Fibroblast of mammary gland (primary cell): ENCODE data around the gene CAPZA2.

Experiments used
- DNase-seq: peaks from one replicate; pipeline ENCODE4 v3.0.0-alpha.2; 2010; ENCODE audit warnings: low read depth
- H3K4me3 ChIP-seq: 2 replicates; pipeline ENCODE4 v1.5.1; 2011; ENCODE audit warnings: low read depth, mild to moderate bottlenecking, low read length, moderate library complexity; ENCODE audit not compliant: control insufficient read depth
- CTCF ChIP-seq: conservative IDR thresholded peaks from 2 replicates; pipeline ENCODE4 v1.5.1; 2011; ENCODE audit warnings: low read depth, low read length, inconsistent platforms; ENCODE audit not compliant: control insufficient read depth, insufficient read depth

Gene CAPZA2

DNA sequence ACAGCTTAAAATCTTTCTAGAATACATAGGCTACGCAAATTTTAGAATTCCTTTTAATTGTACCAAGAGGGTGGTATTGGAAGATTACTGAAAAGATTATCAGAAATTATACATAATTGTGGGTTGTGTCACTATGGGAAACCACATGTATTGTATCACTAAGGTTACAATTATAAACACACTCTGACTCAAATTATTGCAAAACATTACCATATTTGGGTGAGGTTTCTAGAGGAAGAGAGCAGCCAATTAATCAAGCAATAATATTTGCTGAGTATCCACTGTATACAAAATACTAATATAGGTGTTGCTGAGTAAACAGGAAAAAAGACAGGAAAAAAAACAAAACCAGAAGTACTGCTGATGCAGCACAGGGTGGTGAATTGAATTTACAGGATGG, 3.1 kb upstream of the CAPZA2 start:
- H3K4me3 ChIP-seq: no peak overlapping the region
- peak; percentile 82 for DNase-seq
- TF ChIP-seq CTCF: no peak

GRCh38 chr7:116861717-116862116, 670 bp upstream of the CAPZA2 start:
- TF ChIP-seq CTCF: no peak
- H3K4me3 ChIP-seq: no peak overlapping the region
- no peak for DNase-seq

DNA sequence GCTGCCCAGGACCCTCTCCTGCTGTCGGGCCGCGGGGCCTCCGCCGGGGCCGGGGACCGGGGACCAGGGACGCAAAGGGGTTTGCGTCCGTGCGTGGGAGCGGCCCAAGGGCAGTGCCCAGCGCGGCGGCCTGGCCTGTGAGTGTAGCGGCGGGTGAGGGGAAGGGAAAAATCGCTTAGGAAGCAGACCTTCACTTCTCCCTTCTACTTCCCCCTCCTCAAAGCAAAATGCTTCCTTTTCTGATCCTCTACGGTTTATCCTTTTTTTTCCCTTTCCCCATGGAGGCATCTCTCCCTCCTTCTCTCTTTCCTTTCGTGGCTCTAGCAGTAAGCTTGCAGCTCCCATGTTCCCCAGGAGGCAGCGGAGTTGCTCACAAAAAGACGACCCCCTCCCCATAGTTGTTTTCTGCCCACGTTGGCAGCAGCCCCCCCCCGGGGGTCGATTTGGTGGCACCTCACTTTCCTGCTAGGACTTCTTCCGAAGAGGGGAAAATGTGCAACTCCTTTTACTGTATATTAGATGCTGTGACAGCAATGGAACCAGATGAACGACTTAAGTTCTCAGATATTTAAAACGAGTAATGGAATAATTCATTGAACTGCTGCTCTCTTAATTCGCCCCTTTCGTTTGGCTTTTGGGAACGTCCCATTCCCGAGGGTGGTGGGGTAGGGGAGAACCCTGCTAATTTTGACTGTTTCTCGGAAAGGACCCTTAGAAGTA, 724 bp downstream of the CAPZA2 start:
- TF ChIP-seq CTCF: peak; percentile 10
- peak; percentile 22 for DNase-seq
- H3K4me3 ChIP-seq: peak overlapping the region; percentile 87

DNA sequence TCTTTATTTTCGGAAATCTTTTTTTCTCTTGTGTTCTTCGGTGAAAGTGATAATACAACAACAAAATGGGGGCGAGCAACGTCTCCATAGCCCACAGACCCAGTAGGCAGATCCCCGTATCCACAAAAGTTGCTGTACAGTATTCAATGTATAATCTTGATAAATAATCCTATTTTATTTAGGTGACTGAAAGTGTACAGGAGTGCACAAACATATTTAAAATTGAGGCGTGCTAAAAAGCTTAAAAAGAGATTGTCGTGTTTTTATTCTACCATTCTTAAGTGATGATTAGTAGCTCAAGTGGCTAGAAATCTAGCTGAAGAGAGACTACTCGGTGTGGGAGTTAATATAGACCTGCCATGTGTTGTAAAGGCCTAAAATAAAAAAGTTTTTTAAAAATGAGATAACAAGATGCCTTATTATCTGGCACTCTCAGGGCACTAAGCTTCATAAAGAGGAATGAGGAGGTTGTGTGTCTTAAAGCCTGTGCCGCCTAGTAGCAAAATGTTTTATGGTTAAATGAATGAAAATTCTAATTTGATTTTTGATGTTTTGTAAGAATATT, 1.6 kb downstream of the CAPZA2 start:
- DNase-seq: no peak
- TF ChIP-seq CTCF: no peak
- H3K4me3 ChIP-seq: peak overlapping the region; percentile 87

DNA sequence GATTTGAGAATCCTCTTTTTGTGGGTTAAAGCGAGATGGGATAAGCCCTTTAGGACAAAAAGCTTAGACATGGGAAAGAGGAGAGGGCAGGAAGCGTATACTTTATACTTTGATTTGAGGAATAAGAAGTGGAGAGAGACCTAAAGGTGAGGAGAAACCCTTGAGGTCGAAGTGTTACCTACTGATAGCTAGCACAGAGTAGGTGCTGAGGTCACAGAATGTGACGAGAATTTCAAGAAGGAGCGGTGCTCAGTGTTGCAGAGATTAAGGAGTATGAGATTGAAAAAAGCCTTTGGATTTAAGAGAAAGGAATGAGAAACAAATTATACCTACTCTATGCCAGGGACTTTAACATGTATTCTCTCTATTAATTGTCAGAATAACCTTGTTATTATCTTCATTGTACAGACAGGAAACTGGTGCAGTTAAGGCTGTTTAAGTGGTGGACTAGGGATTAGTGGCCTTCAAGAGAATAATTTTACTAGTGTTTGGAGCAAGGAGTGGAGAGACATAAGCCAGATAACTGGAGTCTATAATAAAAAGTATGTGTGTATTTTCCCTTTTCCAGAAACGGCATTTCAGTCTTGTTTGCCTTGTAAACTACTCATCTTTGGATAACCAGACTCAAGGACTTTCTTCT, 8.8 kb downstream of the CAPZA2 start:
- no peak for DNase-seq
- TF ChIP-seq CTCF: no peak
- no peak overlapping the region for H3K4me3 ChIP-seq

GRCh38 chr7:116872026-116872425, 9.6 kb downstream of the CAPZA2 start:
- DNase-seq: no peak
- no peak overlapping the region for H3K4me3 ChIP-seq
- no peak for TF ChIP-seq CTCF
